HEK293 (cell line): ENCODE data around the gene TMEM259.

Experiments used
- CTCF ChIA-PET: fragments of 350-600 bp; formaldehyde crosslinking; extraction: SDS; loops from one replicate; lab custom pipeline; 2021; ENCODE audit warnings: antibody characterized with exemption; lab: Yijun Ruan, JAX
- POLR2A ChIA-PET: fragments of 300-600 bp; formaldehyde crosslinking; extraction: SDS; loops from one replicate; lab custom pipeline; 2020; ENCODE audit warnings: antibody characterized with exemption, inconsistent platforms; lab: Yijun Ruan, JAX
- H3K27ac ChIP-seq: fragments of 200-500 bp; sonication (Bioruptor generic); 2 replicates; pipeline ENCODE4 v1.5.1; 2014; ENCODE audit warnings: low read depth, low read length, control low read depth, inconsistent platforms; ENCODE audit errors: extremely low read depth
- H3K36me3 ChIP-seq, 2 experiments: fragments of 200-500 bp in 1 of 2; sonication (Bioruptor generic) in 1 of 2; 1 replicate in 1 of 2; 2 replicates in 1 of 2; pipeline ENCODE4 v1.5.1; 2014 to 2017; ENCODE audit warnings: inconsistent platforms in 2 of 2, low read length in 2 of 2; ENCODE audit not compliant: control insufficient read depth in 2 of 2, insufficient read depth in 1 of 2
- H3K4me1 ChIP-seq: fragments of 200-500 bp; sonication (Bioruptor generic); 2 replicates; pipeline ENCODE4 v1.5.1; 2014; ENCODE audit warnings: mild to moderate bottlenecking, low read length, inconsistent platforms; ENCODE audit not compliant: control insufficient read depth, insufficient read depth
- H3K4me3 ChIP-seq: 2 replicates; pipeline ENCODE4 v1.5.1; 2011; ENCODE audit warnings: low read depth, mild to moderate bottlenecking, control low read depth, low read length, moderate library complexity
- H3K9me3 ChIP-seq: fragments of 200-500 bp; sonication (Bioruptor generic); 2 replicates; pipeline ENCODE4 v1.5.1; 2014; ENCODE audit warnings: low read depth, low read length, inconsistent platforms; ENCODE audit not compliant: control insufficient read depth, insufficient read depth
- EGR2 ChIP-seq: fragments of 450-650 bp; formaldehyde crosslinking; IDR thresholded peaks from 2 replicates; pipeline ENCODE4 v1.5.1; 2016; ENCODE audit warnings: low read depth, missing biosample characterization, missing genetic modification characterization
- GLIS1 ChIP-seq: fragments of 450-650 bp; formaldehyde crosslinking; IDR thresholded peaks from 2 replicates; pipeline ENCODE4 v1.5.1; 2016; ENCODE audit warnings: missing biosample characterization, missing genetic modification characterization
- HIC1 ChIP-seq: fragments of 450-650 bp; formaldehyde crosslinking; IDR thresholded peaks from 2 replicates; pipeline ENCODE4 v1.5.1; 2016; ENCODE audit warnings: missing biosample characterization, missing genetic modification characterization
- HOXC10 ChIP-seq: sonication (generic); formaldehyde crosslinking; IDR thresholded peaks from 2 replicates; pipeline ENCODE4 v1.8.1; 2023; ENCODE audit warnings: mild to moderate bottlenecking, missing genetic modification reagents
- IKZF3 ChIP-seq: fragments of 450-650 bp; IDR thresholded peaks from 2 replicates; pipeline ENCODE4 v1.5.0; 2018; ENCODE audit warnings: missing biosample characterization, mild to moderate bottlenecking, missing genetic modification characterization, moderate library complexity
- KLF1 ChIP-seq: fragments of 450-650 bp; formaldehyde crosslinking; IDR thresholded peaks from 2 replicates; pipeline ENCODE4 v1.5.1; 2016; ENCODE audit warnings: missing biosample characterization, missing genetic modification characterization
- KLF8 ChIP-seq: fragments of 450-650 bp; formaldehyde crosslinking; IDR thresholded peaks from 2 replicates; pipeline ENCODE4 v1.5.1; 2016; ENCODE audit warnings: missing biosample characterization, missing genetic modification characterization
- REPIN1 ChIP-seq: fragments of 450-650 bp; formaldehyde crosslinking; IDR thresholded peaks from 2 replicates; pipeline ENCODE4 v1.5.1; 2017; ENCODE audit warnings: missing biosample characterization, missing genetic modification characterization, low read depth
- SETDB1 ChIP-seq: IDR thresholded peaks from one replicate; pipeline ENCODE4 v1.6.1; 2017; ENCODE audit warnings: mild to moderate bottlenecking, low read length, moderate library complexity, mixed read lengths; ENCODE audit not compliant: insufficient read length
- SP2 ChIP-seq: fragments of 450-650 bp; formaldehyde crosslinking; IDR thresholded peaks from 2 replicates; pipeline ENCODE4 v1.5.1; 2016; ENCODE audit warnings: missing biosample characterization, missing genetic modification characterization
- SP3 ChIP-seq: fragments of 450-650 bp; formaldehyde crosslinking; IDR thresholded peaks from 2 replicates; pipeline ENCODE4 v1.5.1; 2016; ENCODE audit warnings: missing biosample characterization, missing genetic modification characterization
- ZNF155 ChIP-seq: fragments of 450-650 bp; formaldehyde crosslinking; IDR thresholded peaks from 2 replicates; pipeline ENCODE4 v1.5.1; 2016; ENCODE audit warnings: missing biosample characterization, missing genetic modification characterization
- ZNF23 ChIP-seq: fragments of 450-650 bp; formaldehyde crosslinking; IDR thresholded peaks from 2 replicates; pipeline ENCODE4 v1.5.1; 2016; ENCODE audit warnings: missing biosample characterization, missing genetic modification characterization, borderline replicate concordance
- ZNF311 ChIP-seq: fragments of 450-650 bp; formaldehyde crosslinking; IDR thresholded peaks from 2 replicates; pipeline ENCODE4 v1.5.1; 2017; ENCODE audit warnings: missing biosample characterization, missing genetic modification characterization, borderline replicate concordance
- ZNF544 ChIP-seq: fragments of 450-650 bp; formaldehyde crosslinking; IDR thresholded peaks from 2 replicates; pipeline ENCODE4 v1.5.0; 2017; ENCODE audit warnings: missing biosample characterization, missing genetic modification characterization
- ZNF626 ChIP-seq: fragments of 450-650 bp; sonication (Bioruptor Pico); formaldehyde crosslinking; IDR thresholded peaks from 2 replicates; pipeline ENCODE4 v1.5.1; 2018; ENCODE audit warnings: missing biosample characterization, missing genetic modification characterization, inconsistent platforms
- ZNF658 ChIP-seq: fragments of 450-650 bp; formaldehyde crosslinking; IDR thresholded peaks from 2 replicates; pipeline ENCODE4; 2016; ENCODE audit warnings: missing biosample characterization, missing genetic modification characterization
- ZNF747 ChIP-seq: fragments of 450-650 bp; formaldehyde crosslinking; IDR thresholded peaks from 2 replicates; pipeline ENCODE4 v1.5.1; 2016; ENCODE audit warnings: missing biosample characterization, missing genetic modification characterization
- ZNF777 ChIP-seq: fragments of 450-650 bp; formaldehyde crosslinking; IDR thresholded peaks from 2 replicates; pipeline ENCODE4 v1.5.1; 2017; ENCODE audit warnings: missing biosample characterization, missing genetic modification characterization, borderline replicate concordance
- ZSCAN5A ChIP-seq: fragments of 450-650 bp; formaldehyde crosslinking; IDR thresholded peaks from 2 replicates; pipeline ENCODE4 v1.5.1; 2016; ENCODE audit warnings: missing biosample characterization, missing genetic modification characterization

The TMEM259 gene

GRCh38 chr19:1063909-1064660 lies 43.2 kb upstream of the TMEM259 start (continued):
- no peak for TF ChIP-seq ZSCAN5A (tag by site-specific recombination)
- peak; percentile 27 for TF ChIP-seq SP2 (tag by site-specific recombination)

GRCh38 chr19:1063030-1063908 lies 42.3 kb upstream of the TMEM259 start:
- no peak overlapping the region for H3K4me3 ChIP-seq
- CTCF ChIA-PET = interaction anchor here (0.5 to 2.1 kb wide), 2 partner anchors 37 kb away, joined by 3 to 11 read pairs; partner anchors contain the start of gene CNN2
- peak; percentile 51; the same call in 1 of the 2 replicates for TF ChIP-seq KLF1 (tag by site-specific recombination)
- TF ChIP-seq HIC1 (tag by site-specific recombination) = peak; percentile 78
- peak; percentile 7; the same call in 1 of the 2 replicates for TF ChIP-seq SP2 (tag by site-specific recombination)
- peak; percentile 96 for TF ChIP-seq KLF8
- TF ChIP-seq ZNF747 (tag by site-specific recombination) = no peak
- peak; percentile 39 for TF ChIP-seq SP3 (tag by site-specific recombination)
- TF ChIP-seq, all 188 proteins: peak for 5
- no peaks in the 10 kb centered on the region for H3K9me3 ChIP-seq
- H3K36me3 ChIP-seq = peaks cover 0 to 8% of the 10 kb centered on the region in 2 experiments; a peak in 2 of 3 replicates
- H3K4me1 ChIP-seq = peaks cover 2% of the 10 kb centered on the region; the same call in 1 of the 2 replicates
- no peak overlapping the region for H3K27ac ChIP-seq
- POLR2A ChIA-PET = no interaction called here

- Histone ChIP-seq H3K4me1 (peaks cover 2% of the 10 kb centered on the region; the same call in 1 of the 2 replicates), H3K4me3 (no peak overlapping the region), H3K36me3 (peaks cover 0 to 14% of the 10 kb centered on the region in 2 experiments; a peak in 2 of 3 replicates), H3K27ac (no peak overlapping the region), H3K9me3 (no peaks in the 10 kb centered on the region)
- ChIA-PET CTCF (no interaction called here), POLR2A (interaction anchor here (0.6 kb wide), 1 partner anchor 19 kb away, joined by 3 read pairs; no protein-coding TSS in a partner anchor)
- TF ChIP-seq ZNF23 (tag by site-specific recombination) (no peak), KLF1 (tag by site-specific recombination) (peak; percentile 57), REPIN1 (tag by site-specific recombination) (no peak), GLIS1 (tag by site-specific recombination) (peak; percentile 36; the same call in 1 of the 2 replicates), HIC1 (tag by site-specific recombination) (peak; percentile 19; the same call in 1 of the 2 replicates), ZNF311 (no peak), ZNF658 (no peak), ZNF626 (tag by site-specific recombination) (no peak), SETDB1 (no peak), EGR2 (no peak), IKZF3 (tag by site-specific recombination) (no peak), ZNF544 (tag by site-specific recombination) (no peak), ZNF777 (no peak), HOXC10 (no peak), ZNF155 (no peak), KLF8 (0 out of 2 replicates have a peak, but pooled peaks have one; percentile 18)
Measured at GRCh38 chr19:1062387-1063029, 41.6 kb upstream of the TMEM259 start.
